HG03558 (cell line): ENCODE results near the gene KHNYN.
"Not testable (repeated sequence)": the region's sequence is repeated elsewhere in the genome, so short reads cannot be mapped to it uniquely, and the experiment has no call there.

ENCODE experiments used
- ATAC-seq: cut with Tn5 transposase; IDR thresholded peaks from one replicate; pipeline ENCODE4 v1.9.1; 2021; ENCODE audit warnings: moderate number of reproducible peaks; ENCODE audit not compliant: unreplicated experiment; ENCODE audit errors: extremely low read depth

Gene KHNYN

GRCh38 chr14:24463884-24464785 lies 34.4 kb downstream of the KHNYN start:
- ATAC-seq: no peak

GRCh38 chr14:24465368-24465767 lies 35.6 kb downstream of the KHNYN start:
- no peak for ATAC-seq

DNA sequence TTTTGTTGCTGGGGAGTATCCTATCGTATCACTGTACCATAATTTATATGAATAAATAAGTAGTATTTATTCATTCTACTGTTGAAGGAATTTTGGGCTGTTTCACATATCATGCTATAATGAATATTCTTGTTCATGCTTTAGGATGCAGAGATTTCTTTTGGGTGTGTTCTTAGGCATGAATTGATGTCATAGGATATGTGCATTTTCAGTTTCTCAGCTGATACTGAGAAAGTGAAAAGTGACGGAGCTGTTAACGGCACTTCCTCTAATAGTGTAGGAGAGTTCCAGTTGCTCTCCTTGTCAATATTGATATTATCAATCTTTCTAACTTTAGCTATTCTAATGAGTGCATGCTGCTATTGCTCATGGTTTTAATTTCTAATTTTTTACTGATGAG lies 36.1 kb downstream of the KHNYN start:
- ATAC-seq: no peak

GRCh38 chr14:24470450-24470849 lies 40.7 kb downstream of the KHNYN start:
- ATAC-seq: not testable (repeated sequence)

- no peak for ATAC-seq
Measured at GRCh38 chr14:24473211-24473610, 43.5 kb downstream of the KHNYN start.

DNA sequence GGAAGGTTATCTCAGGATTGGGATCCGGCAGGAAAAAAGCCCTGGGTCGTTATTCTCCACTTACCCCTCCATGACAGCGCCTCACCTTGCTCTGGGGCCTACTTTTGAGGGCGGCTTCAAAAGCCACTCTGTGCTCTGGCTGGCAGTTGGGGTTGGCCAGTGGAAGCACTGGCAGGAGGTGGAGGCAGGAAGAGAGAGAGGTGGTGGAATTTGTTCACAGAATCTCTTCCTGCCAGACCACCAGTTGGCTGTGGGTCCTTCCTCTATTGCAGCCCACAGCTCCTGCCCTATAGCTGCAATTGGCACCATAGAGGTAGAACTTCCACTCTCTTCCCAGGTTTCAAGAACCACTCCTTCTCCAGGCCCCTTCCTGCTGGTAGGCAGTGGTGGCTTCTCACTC lies 45.5 kb downstream of the KHNYN start:
- no peak for ATAC-seq

DNA sequence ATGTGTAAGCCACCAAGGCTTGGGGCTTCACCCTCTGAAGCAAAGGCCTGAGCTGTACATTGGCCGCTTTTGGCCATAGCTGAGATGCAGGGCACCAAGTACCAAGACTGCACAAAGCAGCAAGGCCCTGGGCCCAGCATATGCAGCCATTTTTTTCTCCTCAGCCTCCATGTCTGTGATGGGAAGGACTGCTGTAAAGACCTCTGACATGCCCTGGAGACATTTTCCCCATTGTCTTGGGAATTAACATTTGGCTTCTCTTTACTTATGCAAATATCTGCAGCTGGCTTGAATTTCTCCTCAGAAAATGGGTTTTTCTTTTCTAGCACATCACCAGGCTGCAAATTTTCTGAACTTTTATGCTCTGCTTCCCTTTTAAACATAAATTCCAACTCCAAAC lies 50.2 kb downstream of the KHNYN start:
- ATAC-seq: not testable (repeated sequence)

DNA sequence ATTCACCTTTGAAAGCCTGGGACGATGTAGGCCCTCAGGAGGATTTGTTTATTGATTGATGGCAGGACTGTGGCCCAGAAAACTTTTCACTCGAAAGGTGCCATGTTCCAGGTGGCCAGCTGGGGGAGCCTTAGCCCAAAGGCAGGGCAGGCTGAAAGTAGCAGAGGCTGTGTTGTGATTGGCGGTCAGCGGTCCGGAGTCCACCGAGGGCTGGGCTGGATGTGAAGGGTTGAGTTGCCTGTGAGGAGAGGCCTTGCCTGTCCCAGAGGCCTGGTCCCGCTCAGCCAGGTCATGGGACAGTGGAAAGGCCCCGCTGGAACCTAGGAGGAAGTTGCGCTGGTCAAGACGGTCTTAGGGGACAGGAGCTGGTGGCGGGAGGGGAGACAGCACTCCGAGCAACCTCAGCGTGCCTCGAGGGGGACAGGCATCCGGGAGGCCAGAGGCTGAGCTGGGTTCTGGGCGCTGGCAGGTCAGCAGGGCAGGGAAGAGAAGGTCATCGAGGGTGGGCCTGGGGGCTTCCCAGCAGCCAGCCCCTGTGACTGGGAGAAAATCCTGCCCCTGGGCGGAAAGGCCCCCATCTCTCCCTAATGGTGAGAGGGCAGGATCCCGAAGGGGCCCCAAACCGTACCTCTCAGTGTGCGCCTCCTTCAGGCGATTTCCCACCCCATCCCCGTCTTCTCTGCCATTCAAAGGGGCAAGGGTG lies 52.0 kb downstream of the KHNYN start:
- no peak for ATAC-seq

DNA sequence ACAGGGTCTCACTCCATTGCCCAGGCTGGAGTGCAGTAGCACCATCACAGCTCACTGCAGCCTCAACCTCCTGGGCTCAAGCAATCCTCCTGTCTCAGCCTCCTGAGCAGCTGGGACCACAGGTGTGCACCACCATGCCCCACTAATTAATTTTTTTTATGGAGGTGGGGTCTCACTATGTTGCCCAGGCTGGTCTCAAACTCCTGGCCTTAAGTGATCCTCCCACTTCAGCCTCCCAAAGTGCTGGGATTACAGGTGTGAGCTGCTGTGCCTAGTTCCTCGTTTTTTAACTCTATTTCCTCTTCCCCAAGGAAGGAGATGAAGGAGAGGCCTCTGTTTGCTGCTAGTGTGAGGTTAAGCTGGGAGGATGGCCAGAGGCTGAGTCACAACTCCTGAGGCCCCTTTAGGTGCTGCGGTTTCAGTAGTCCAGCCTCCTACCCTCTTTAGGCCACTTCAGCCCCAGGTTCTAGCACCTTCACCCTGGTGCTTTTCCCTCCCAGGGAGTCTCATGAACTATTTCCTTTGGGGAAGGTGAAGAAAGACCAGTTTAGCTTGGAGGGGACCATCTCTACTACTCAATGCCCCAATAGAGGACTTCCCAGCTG lies 53.0 kb downstream of the KHNYN start:
- ATAC-seq: not testable (repeated sequence)

DNA sequence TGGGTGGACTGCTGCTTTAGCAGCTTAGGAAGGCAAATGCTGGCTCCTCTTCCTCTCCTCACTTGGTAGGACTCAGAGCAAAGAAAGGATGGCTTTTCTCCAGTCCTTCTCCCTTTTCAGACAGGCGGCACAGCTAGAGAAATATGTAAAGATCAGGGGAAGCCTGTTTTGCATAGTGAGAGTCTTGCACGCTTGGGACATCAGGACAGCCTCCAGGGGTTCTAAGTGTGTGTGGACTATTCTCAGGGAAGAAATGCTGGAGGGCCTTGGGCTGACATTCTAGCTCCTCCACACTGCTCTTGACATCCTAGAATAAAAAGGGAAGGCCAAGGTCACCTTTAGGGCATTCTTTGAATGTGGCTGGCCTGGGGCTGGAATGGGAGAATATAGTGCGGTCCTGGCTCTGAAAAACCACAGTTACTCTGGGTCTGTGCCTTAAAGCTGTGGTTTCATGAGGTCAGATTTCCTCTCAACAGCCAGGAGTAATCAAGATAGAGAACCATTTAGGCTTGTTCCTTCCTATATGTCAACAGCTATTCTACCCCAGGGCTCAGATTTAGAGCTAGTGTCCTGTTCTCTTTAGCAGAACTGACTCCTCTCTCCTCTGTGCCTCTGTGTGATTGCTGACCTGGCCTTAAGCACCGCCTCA lies 54.0 kb downstream of the KHNYN start:
- ATAC-seq: no peak
